ENCODE results near the gene MRPL42. TPM values are rescaled to one million over a fixed set of nuclear protein-coding genes. Genes with fewer than 3 reads are reported as not detected.
"Not testable (repeated sequence)": the region's sequence is repeated elsewhere in the genome, so short reads cannot be mapped to it uniquely, and the experiment has no call there.

The MRPL42 gene
- total RNA-seq, 2 donors from 2014 or later: 33.9 to 57.8 TPM

DNA sequence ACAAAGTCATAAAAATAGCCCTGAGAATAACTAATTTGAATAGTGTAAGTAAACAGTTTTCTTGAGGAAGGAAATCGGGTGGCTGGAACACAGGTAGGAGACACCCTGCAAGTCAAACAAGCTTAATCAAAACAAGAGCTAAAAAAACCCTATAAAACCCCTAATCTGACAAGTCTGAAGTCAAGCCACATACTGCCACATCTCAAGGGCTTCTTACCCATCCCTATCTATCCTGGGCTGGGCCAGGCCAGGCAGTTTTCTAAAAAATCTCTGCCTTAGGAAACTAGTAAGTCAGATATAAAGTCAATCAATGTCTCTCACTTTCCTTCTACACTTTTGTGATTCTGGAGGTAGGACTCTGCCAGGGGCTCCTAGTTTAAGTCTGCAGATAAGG, 40.9 kb upstream of the MRPL42 start:
- DNase-seq (ENCODE audit: low spot score): no peak
- Histone ChIP-seq H3K27ac (peak overlapping the region; percentile 24 to 45), H3K4me1 (peaks cover 0 to 83% of the 10 kb centered on the region in 2 donors), H3K4me3 (no peak overlapping the region), H3K36me3 (no peaks in the 10 kb centered on the region), H3K27me3 (no peaks in the 10 kb centered on the region), H3K9me3 (no peaks in the 10 kb centered on the region)
- TF ChIP-seq, protein P1, sequence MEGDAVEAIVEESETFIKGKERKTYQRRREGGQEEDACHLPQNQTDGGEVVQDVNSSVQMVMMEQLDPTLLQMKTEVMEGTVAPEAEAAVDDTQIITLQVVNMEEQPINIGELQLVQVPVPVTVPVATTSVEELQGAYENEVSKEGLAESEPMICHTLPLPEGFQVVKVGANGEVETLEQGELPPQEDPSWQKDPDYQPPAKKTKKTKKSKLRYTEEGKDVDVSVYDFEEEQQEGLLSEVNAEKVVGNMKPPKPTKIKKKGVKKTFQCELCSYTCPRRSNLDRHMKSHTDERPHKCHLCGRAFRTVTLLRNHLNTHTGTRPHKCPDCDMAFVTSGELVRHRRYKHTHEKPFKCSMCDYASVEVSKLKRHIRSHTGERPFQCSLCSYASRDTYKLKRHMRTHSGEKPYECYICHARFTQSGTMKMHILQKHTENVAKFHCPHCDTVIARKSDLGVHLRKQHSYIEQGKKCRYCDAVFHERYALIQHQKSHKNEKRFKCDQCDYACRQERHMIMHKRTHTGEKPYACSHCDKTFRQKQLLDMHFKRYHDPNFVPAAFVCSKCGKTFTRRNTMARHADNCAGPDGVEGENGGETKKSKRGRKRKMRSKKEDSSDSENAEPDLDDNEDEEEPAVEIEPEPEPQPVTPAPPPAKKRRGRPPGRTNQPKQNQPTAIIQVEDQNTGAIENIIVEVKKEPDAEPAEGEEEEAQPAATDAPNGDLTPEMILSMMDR (IDR thresholded peaks at IDR 0.05): no peak

DNA sequence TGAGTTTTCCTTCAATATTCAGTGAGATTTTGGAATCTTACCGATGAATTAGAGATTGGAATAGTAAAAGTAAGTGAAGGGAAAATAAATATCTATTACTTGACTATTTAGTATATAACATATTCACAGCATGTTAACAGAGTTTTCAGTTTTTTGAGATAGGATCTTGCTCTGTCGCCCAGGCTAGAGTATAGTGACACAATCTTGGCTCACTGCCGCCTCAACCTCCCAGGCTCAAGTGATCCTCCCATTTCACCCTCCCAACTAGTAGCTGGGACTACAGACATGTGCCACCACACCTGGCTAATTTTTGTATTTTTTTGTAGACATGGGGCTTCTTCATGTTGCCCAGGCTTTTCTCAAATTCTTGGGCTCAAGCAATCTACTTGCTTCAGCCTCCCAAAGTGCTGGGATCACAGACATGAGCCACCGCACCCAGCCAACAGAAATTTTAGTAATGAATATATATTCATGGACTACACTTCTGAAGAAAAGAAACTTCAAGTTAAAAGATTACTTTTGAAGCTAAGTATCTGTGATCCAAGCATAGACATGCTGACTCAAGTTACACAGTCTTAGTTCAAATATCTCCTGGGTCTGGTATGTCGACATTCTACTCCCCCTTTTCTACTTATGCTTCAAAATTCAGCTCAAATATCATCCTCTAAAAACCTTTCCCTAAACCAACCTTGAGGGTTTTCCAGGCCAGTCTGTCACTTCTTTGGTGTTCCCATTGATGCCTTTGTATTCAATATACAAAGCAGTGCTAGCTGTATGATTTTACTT, 39.3 kb upstream of the MRPL42 start:
- H3K36me3 ChIP-seq: no peaks in the 10 kb centered on the region
- TF ChIP-seq, protein P1 (IDR thresholded peaks at IDR 0.05): no peak
- no peaks in the 10 kb centered on the region for H3K9me3 ChIP-seq
- H3K27ac ChIP-seq: no peak overlapping the region
- no peak overlapping the region for H3K4me3 ChIP-seq
- H3K4me1 ChIP-seq: peaks cover 0 to 79% of the 10 kb centered on the region in 2 donors
- no peaks in the 10 kb centered on the region for H3K27me3 ChIP-seq
- no peak for DNase-seq (ENCODE audit: low spot score)

- TF ChIP-seq, protein P1 (IDR thresholded peaks at IDR 0.05): no peak
- no peaks in the 10 kb centered on the region for H3K27me3 ChIP-seq
- H3K4me1 ChIP-seq: peaks cover 0 to 75% of the 10 kb centered on the region in 2 donors
These were observed 37.9 kb upstream of the MRPL42 start for GRCh38 chr12:93429448-93429847.

GRCh38 chr12:93429852-93430251, 37.5 kb upstream of the MRPL42 start:
- Histone ChIP-seq H3K27ac (no peak overlapping the region), H3K4me1 (peaks cover 0 to 75% of the 10 kb centered on the region in 2 donors), H3K4me3 (no peak overlapping the region), H3K9me3 (no peaks in the 10 kb centered on the region), H3K36me3 (no peaks in the 10 kb centered on the region), H3K27me3 (no peaks in the 10 kb centered on the region)
- no peak for DNase-seq (ENCODE audit: low spot score)
- TF ChIP-seq, protein P1 (IDR thresholded peaks at IDR 0.05): no peak

More at GRCh38 chr12:93429448-93429847, 37.9 kb upstream of the MRPL42 start:
- Histone ChIP-seq H3K27ac (no peak overlapping the region), H3K4me3 (no peak overlapping the region), H3K9me3 (no peaks in the 10 kb centered on the region), H3K36me3 (no peaks in the 10 kb centered on the region)
- no peak for DNase-seq (ENCODE audit: low spot score)

DNA sequence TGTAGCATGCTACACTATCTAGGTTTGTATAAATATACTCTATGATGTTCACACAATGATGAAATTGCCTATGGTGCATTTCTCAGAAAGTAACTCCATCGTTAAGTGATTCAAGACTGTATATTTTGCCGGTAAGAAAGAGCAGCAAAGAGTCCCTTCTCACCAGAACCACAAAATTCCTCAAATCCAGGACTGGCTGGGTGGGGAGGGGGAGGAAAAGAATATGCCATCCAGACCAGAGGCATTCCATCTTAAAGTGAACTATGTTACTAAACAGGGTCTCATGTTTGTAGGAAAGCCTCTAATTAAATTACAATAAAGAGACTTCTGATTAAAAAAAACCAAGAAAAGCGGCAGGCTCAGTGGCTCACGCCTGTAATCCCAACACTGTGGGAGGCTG, 37.0 kb upstream of the MRPL42 start:
- DNase-seq (ENCODE audit: low spot score): no peak
- Histone ChIP-seq H3K4me3 (no peak overlapping the region), H3K9me3 (no peaks in the 10 kb centered on the region), H3K27ac (no peak overlapping the region), H3K4me1 (peaks cover 0 to 74% of the 10 kb centered on the region in 2 donors), H3K36me3 (no peaks in the 10 kb centered on the region), H3K27me3 (no peaks in the 10 kb centered on the region)
- TF ChIP-seq, protein P1 (IDR thresholded peaks at IDR 0.05): no peak

GRCh38 chr12:93432031-93432430, 35.3 kb upstream of the MRPL42 start:
- peaks cover 0 to 68% of the 10 kb centered on the region in 2 donors for H3K4me1 ChIP-seq
- not testable (repeated sequence) for H3K4me3 ChIP-seq; H3K36me3 ChIP-seq; DNase-seq (ENCODE audit: low spot score); H3K27ac ChIP-seq; H3K27me3 ChIP-seq; H3K9me3 ChIP-seq
